LNCaP clone FGC (cell line): ENCODE measurements around the gene LRRTM4.
A peak's percentile ranks its signal among the peaks of the same experiment; 100 is the strongest.

ENCODE experiments used
- DNase-seq: peaks from one replicate; pipeline ENCODE4 v3.0.0-alpha.2; 2011; ENCODE audit warnings: low read depth
- H3K4me3 ChIP-seq: 2 replicates; pipeline ENCODE4 v1.5.1; 2011; ENCODE audit warnings: mild to moderate bottlenecking, low read depth, low read length, control low read depth
- TF ChIP-seq, protein P1 (sequence below): IDR thresholded peaks from 2 replicates; pipeline ENCODE4 v1.5.1; 2012; ENCODE audit warnings: mild to moderate bottlenecking; ENCODE audit not compliant: control insufficient read depth, insufficient read depth; ENCODE audit errors: extremely low read depth

The LRRTM4 gene

GRCh38 chr2:76763276-76763675 lies 758.9 kb downstream of the LRRTM4 start:
- TF ChIP-seq, protein P1, sequence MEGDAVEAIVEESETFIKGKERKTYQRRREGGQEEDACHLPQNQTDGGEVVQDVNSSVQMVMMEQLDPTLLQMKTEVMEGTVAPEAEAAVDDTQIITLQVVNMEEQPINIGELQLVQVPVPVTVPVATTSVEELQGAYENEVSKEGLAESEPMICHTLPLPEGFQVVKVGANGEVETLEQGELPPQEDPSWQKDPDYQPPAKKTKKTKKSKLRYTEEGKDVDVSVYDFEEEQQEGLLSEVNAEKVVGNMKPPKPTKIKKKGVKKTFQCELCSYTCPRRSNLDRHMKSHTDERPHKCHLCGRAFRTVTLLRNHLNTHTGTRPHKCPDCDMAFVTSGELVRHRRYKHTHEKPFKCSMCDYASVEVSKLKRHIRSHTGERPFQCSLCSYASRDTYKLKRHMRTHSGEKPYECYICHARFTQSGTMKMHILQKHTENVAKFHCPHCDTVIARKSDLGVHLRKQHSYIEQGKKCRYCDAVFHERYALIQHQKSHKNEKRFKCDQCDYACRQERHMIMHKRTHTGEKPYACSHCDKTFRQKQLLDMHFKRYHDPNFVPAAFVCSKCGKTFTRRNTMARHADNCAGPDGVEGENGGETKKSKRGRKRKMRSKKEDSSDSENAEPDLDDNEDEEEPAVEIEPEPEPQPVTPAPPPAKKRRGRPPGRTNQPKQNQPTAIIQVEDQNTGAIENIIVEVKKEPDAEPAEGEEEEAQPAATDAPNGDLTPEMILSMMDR: no peak
- no peak for DNase-seq
- no peak overlapping the region for H3K4me3 ChIP-seq

DNA sequence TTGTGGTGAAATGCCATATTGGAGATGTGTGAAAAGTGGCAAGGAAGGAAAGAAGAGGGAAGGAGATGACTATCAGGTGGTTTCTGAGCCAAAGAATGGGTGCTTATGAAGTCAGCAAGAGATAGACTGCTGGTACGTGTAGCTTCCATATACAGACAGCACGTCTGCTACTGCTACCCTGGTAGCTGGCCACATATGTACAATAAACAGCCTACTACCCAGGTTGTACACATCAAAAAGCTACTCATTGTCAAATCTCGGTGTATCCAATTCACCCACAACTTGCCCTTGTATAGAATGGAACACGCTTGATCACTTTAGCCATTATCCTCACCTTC lies 761.8 kb downstream of the LRRTM4 start:
- DNase-seq: no peak

DNA sequence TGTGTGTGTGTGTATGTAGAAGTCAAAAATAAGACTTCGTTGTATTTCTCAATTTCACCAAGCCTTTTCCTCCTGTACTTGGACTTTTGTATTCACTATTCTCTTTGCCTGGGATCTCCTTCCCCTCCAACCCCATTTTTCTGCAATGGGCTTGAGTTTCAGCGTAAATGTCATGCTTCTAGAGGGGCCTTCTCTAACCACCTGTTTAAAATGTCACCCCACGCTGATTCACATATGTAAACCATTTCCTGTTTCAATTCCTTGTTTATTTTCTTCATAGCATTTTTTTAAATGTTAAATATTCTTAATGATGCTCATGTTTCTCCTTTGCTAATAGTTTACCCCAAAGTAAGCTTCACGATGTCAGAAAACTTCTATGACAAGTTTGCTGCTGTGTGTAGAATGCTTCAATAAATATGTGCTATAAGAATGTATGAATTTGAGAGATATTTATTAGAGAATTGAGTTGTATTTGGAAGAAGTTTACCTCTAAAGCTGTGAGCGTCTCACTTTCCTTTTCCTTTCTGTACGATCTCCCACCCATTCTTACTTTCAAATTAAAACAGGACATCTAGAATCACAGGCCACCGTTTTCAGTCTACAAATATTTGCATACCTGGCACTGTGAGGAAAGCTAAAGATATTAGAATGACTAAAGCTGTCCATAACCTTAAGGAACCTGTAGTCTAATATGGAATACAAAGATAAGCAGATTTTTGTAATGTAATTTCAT lies 762.4 kb downstream of the LRRTM4 start:
- no peak for DNase-seq
- TF ChIP-seq, protein P1: no peak
- H3K4me3 ChIP-seq: no peak overlapping the region

More for the DNA sequence above, 761.8 kb downstream of the LRRTM4 start:
- TF ChIP-seq, protein P1: no peak
- no peak overlapping the region for H3K4me3 ChIP-seq

DNA sequence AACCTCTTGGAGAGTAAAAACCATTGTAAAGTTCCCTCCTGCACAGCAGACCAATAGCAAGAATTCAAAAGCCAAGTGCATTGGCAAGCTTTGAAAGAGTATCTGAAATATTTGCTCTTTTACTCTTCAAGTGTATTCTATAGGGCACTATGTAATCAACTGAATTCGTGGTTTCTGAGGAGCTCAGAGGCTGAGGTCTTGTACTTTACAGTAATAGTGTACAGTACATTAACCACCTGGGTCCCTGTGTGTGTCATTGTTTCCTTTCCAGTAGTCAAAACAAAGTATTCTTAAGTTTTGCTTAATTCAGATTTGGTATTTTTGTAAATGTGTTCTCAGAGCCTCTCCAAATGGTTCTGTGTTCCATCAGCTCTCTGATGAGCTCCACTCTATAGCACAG lies 769.7 kb downstream of the LRRTM4 start:
- no peak overlapping the region for H3K4me3 ChIP-seq
- DNase-seq: no peak
- TF ChIP-seq, protein P1: no peak

GRCh38 chr2:76749858-76750257 lies 772.3 kb downstream of the LRRTM4 start:
- TF ChIP-seq, protein P1: no peak
- DNase-seq: no peak
- H3K4me3 ChIP-seq: no peak overlapping the region

GRCh38 chr2:76748581-76749296 lies 773.4 kb downstream of the LRRTM4 start:
- TF ChIP-seq, protein P1: no peak
- no peak for DNase-seq
- peak overlapping the region; percentile 29; the same call in 1 of the 2 replicates for H3K4me3 ChIP-seq
